Omental fat pad (tissue), 4 donors: ENCODE measurements around the gene DGCR8. TPM values are rescaled to one million over a fixed set of nuclear protein-coding genes. Genes with fewer than 3 reads are reported as not detected.
A peak's percentile ranks its signal among the peaks of the same experiment; 100 is the strongest.

ENCODE experiments used
- ATAC-seq: fragments of 150-250 bp; one replicate; pipeline ENCODE4 v1.9.1; 2016; ENCODE audit warnings: mild to moderate bottlenecking, moderate library complexity; ENCODE audit not compliant: low FRiP score
- DNase-seq: peaks from one replicate; pipeline ENCODE4 v3.0.0-alpha.2; 2019; ENCODE audit warnings: low spot score
- total RNA-seq, 4 donors: library from RNA; depleted of rRNA; stranded (reverse); fragments of >200 nt; gene quantifications; one replicate each; pipeline ENCODE4 v1.1.0, GENCODE V29; 2016
- TF ChIP-seq, protein P1 (sequence below), 3 donors: fragments of 450-650 bp; IDR thresholded peaks; one replicate each; pipeline ENCODE4 v1.5.1; 2016 to 2017; ENCODE audit warnings: antibody characterized with exemption in 3 of 3, mild to moderate bottlenecking in 3 of 3, moderate library complexity in 2 of 3

Gene DGCR8
- total RNA-seq, 4 donors from 2014 or later, result 16.9 to 33.5 (median 24.1) TPM

DNA sequence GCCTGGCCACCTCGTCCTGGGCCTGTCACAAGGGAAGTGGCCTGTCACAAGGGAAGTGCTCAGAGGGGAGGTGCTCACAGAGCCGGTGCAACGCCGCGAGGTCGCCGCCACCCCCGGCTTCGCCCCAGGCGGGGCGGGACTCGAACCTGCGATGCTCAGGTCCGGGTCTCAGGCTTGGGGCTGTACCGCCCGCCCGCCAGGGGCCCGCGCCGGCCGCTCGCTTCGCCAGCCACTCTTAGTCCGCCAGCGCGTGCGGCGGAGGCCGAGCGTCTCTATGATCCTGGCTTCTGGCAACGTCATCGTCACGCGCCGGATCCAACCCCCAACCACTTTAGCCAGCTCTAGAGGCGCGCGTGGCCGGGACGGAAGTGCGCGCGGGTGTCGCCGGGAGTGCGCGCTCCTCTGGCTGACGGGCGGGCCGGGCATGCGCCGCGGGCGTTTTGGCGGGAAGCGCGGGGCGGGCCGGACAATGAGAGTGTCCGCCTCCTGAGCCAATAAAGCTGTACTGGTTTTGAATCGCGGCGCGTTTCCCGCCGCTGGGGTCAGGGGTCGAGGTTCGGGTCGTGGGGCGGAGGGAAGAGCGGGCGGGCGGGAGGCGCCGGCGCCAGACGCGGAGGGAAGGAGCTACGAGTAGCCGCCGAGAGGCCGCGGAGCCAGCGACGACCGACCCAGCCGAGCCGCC, 37.1 kb downstream of the DGCR8 start, which contains the start of gene TRMT2A:
Gene TRMT2A, minus strand, starts transcription at position 276 of the 682 bp plus-strand sequence. CDS start 320 bp downstream, outside the sequence.
- ATAC-seq, result peak; percentile 94
- DNase-seq, result peak; percentile 96
- TF ChIP-seq, protein P1, sequence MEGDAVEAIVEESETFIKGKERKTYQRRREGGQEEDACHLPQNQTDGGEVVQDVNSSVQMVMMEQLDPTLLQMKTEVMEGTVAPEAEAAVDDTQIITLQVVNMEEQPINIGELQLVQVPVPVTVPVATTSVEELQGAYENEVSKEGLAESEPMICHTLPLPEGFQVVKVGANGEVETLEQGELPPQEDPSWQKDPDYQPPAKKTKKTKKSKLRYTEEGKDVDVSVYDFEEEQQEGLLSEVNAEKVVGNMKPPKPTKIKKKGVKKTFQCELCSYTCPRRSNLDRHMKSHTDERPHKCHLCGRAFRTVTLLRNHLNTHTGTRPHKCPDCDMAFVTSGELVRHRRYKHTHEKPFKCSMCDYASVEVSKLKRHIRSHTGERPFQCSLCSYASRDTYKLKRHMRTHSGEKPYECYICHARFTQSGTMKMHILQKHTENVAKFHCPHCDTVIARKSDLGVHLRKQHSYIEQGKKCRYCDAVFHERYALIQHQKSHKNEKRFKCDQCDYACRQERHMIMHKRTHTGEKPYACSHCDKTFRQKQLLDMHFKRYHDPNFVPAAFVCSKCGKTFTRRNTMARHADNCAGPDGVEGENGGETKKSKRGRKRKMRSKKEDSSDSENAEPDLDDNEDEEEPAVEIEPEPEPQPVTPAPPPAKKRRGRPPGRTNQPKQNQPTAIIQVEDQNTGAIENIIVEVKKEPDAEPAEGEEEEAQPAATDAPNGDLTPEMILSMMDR (IDR thresholded peaks at IDR 0.05), result no peak

DNA sequence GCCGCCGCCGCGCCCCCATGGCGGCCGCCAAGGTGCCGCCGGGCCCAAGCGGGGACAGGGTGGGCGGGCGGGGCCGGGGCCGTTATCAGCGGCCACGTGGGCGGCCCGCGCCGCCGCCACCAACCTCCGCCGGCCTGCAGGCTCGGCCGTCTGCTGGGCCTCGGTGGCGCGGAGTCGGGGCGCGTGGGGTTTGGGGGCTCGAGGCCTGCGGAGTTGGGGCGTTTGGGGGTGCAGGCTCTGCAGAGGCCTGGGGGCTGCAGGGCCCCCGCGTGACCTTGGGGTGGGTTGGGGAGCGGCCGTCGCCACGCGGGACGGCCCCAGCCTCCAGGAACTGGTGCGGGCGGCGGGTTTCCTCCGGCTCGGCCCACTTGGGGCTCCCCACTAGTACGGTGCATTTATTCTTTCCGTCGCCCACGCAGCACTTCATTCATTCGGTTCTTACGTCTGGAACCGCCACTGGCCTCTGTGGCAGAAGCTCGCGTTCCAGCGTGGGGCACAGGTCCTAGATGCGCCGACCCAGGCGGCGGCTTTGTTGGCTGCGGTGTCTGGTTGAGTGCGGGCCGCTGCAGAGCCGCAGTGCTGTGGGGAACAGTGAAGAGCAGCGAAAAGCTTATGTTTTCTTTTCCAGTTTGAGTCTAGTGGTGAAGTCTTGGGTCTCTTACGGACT, 37.7 kb downstream of the DGCR8 start:
- peak; percentile 2 for ATAC-seq
- no peak for DNase-seq
- TF ChIP-seq, protein P1 (IDR thresholded peaks at IDR 0.05), result no peak

DNA sequence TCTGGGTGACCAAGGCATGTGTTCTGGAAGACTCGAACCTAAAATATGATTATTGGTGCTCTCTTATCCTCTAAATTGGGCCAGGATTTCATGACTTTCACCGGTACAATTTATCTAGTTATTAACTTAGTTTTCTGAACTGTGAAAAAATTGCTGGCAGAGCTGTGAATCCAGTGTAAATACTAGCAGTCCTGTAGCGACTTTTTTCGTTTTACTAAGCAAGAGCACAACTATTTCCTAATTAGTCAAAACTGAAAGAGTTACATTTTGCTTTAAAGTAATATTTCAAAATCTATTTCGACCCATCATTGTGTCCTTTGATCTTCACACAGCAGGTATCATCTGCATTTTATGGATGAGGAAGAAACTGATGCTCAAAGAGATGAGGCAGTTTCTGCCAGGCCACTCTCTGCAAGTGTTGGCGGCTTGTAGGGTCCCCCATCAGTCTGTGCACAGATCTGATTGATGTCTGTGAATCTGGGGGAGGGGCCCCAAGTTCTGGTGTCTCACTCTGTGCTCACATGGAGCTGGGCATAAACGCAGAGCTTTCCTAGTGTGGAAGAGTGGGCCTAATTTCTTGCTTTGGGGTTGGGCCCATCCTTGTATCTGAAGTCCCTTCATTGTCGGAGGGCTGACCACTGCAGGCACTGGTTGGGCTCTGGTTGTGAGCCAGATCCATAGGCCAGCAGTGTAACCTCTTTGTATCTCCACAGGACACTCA, 38.4 kb downstream of the DGCR8 start:
- ATAC-seq (no peak), DNase-seq (no peak)
- TF ChIP-seq, protein P1 (IDR thresholded peaks at IDR 0.05), result no peak

DNA sequence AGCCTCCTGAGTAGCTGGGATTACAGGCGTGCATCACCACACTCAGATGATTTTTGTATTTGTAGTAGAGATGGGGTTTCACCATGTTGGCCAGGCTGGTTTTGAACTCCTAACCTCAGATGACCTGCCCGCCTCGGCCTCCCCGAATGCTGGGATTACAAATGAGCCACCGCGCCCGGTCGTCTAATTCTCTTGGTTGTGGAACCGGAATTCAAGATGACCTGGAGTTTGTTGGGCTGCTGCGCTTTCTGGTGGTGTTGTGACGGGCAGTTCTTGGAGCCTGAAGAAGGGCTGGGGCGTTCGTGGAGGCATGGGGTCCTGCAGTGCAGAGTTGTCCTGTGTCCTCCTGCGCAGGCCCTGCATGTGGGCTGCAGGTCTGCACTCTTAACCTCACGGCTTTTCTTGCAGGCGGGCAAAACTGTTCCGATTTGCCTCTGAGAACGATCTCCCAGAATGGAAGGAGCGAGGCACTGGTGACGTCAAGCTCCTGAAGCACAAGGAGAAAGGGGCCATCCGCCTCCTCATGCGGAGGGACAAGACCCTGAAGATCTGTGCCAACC, 41.9 kb downstream of the DGCR8 start:
- TF ChIP-seq, protein P1 (IDR thresholded peaks at IDR 0.05), result no peak
- ATAC-seq, result no peak
- no peak for DNase-seq

DNA sequence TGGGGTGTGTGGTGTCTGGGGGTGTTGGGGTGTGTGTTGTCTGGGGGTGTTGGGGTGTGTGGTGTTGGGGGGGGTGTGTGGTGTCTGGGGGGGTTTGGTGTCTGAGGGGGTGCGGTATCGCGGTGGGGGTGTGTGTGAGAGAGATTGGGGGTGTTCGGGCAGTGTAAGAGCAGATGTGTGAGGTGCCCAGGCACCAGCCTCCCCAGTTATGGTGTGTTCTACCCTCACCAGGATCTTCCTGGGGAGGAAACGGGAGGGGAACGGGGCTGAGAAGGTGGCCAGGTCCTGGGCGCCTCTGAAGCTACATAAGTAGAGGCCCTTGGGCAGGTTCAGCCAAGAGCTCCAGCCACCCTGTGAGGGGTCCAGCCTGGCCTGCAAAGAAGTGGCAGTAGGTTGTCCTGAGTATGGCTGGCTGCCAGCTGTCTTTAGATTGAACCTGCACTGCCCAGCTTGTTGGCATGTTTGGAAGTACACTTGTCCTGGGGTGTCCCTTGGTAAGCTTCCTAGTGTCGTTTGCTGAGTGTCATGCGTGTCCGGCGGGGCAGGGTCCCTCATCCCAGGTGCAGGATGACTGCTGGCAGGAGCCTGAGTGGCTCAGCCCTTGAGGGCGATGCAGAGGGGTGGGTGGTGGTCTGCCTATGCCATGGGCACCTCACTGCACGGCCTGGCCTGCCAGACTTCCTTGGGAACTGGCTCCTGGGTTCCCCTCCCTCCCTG, 43.5 kb downstream of the DGCR8 start:
- TF ChIP-seq, protein P1 (IDR thresholded peaks at IDR 0.05), result no peak
- ATAC-seq (no peak), DNase-seq (no peak)

DNA sequence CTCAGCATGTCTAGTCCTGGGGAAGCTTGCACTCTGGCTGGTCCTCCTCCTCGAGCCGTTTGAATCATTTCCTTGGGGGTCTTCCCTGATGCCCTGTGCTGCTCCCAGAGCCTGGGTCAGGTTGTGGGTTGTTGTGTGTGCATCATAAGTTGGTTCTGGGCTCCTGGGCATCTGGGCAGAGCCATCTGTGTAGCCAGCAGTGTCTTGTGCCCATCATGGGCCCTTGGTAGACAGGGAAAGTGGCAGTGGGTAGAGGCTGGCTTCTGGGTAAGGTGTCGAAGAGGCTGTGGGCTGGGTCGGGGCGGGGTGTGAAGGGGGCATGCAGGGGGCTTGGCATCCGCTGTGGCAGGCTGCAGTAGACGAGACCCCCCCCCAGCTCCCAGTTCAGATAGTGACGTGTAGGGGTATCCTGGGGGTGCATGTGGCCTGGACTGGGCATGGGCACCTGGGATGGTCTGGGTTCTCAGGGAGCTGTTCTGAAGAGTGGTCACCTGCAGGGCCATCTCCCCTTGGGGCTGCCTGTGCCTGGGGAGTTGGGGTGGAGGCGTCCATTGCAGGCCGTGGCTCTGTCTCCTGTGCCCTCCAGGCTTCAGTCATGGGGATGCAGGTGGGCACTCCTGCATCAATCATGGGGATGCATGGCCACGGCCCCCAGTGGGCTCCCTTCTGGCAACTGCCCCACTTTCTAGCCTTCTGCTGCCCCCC, 44.2 kb downstream of the DGCR8 start:
- no peak for DNase-seq
- ATAC-seq, result no peak
- TF ChIP-seq, protein P1 (IDR thresholded peaks at IDR 0.05), result no peak
